ENCODE results near the gene WDR76. TPM values are rescaled to one million over a fixed set of nuclear protein-coding genes. Genes with fewer than 3 reads are reported as not detected.

Gene WDR76
- total and polyA plus RNA-seq, 12 donors, result 0.74 to 8.2 (median 2.0) TPM

- no peak for DNase-seq
- Histone ChIP-seq H3K36me3 (replicated peaks in 1 of 2) (peaks cover 0 to 11% of the 10 kb centered on the region in 2 donors), H3K4me3 (no peak overlapping the region), H3K9me3 (replicated peaks in 1 of 3) (no peaks in the 10 kb centered on the region), H3K27me3 (no peaks in the 10 kb centered on the region), H3K4me1 (replicated peaks in 1 of 2) (peaks cover 13% of the 10 kb centered on the region in 2 donors), H3K27ac (no peak overlapping the region)
- intact Hi-C loops (cut with DNase I), result no loop called here
- TF ChIP-seq POLR2A (IDR thresholded peaks at IDR 0.05), result no peak
- no peak for TF ChIP-seq CTCF (IDR thresholded peaks at IDR 0.05)
- 95 to 98% (median 97%) methylated on average over 3 of the region's 3 CpGs for WGBS, 4 donors
These were observed 37.4 kb upstream of the WDR76 start for GRCh38 chr15:43789409-43789808.

- peak; percentile 98 to 100 for TF ChIP-seq POLR2A (IDR thresholded peaks at IDR 0.05)
- TF ChIP-seq CTCF (IDR thresholded peaks at IDR 0.05), result no peak
- Histone ChIP-seq H3K4me3 (peak within 1 kb of the TSS; percentile 61 to 89 (median 74)), H3K9me3 (replicated peaks in 1 of 3) (no peaks in the 10 kb centered on the region), H3K27me3 (no peaks in the 10 kb centered on the region), H3K36me3 (replicated peaks in 1 of 2) (peaks cover 0 to 38% of the 10 kb centered on the region in 2 donors), H3K27ac (peak within 1 kb of the TSS; percentile 89 to 98 (median 96)), H3K4me1 (replicated peaks in 1 of 2) (peaks cover 20 to 39% of the 10 kb centered on the region in 2 donors)
- DNase-seq, result peak; percentile 100
- 0% methylated on average over 19 to 66 of the region's 66 CpGs for WGBS, 4 donors
- intact Hi-C loops (cut with DNase I), result no loop called here
These were observed 34.6 kb upstream of the WDR76 start, which contains the start of gene SERF2 for GRCh38 chr15:43791993-43792760. TSS of gene SERF2 (plus strand) at chr15:43792320. CDS start at chr15:43792377, 57 bp downstream.

- H3K9me3 ChIP-seq (replicated peaks in 1 of 3), result no peaks in the 10 kb centered on the region
- H3K27ac ChIP-seq, result peak overlapping the region; percentile 89 to 98 (median 96)
- intact Hi-C loops (cut with DNase I), result no loop called here
- H3K4me1 ChIP-seq (replicated peaks in 1 of 2), result peaks cover 20 to 41% of the 10 kb centered on the region in 2 donors
- peaks cover 0 to 44% of the 10 kb centered on the region in 2 donors for H3K36me3 ChIP-seq (replicated peaks in 1 of 2)
- DNase-seq, result peak; percentile 50 to 78 (median 67)
- peak overlapping the region; percentile 6 to 89 (median 74) for H3K4me3 ChIP-seq
- peak in 3 of 6 experiments; percentile 14 to 31 (median 22) for TF ChIP-seq CTCF (IDR thresholded peaks at IDR 0.05)
- peak; percentile 25 to 54 for TF ChIP-seq POLR2A (IDR thresholded peaks at IDR 0.05)
- WGBS, 4 donors, result 0 to 1% (median 1%) methylated on average over 33 of the region's 33 CpGs
- no peaks in the 10 kb centered on the region for H3K27me3 ChIP-seq
These were observed 33.9 kb upstream of the WDR76 start for GRCh38 chr15:43792761-43793476.

- TF ChIP-seq CTCF (IDR thresholded peaks at IDR 0.05) (no peak), POLR2A (IDR thresholded peaks at IDR 0.05) (no peak)
- Histone ChIP-seq H3K27me3 (no peaks in the 10 kb centered on the region), H3K4me1 (replicated peaks in 1 of 2) (peaks cover 20 to 48% of the 10 kb centered on the region in 2 donors), H3K27ac (peak overlapping the region; percentile 89 to 98 (median 96)), H3K36me3 (replicated peaks in 1 of 2) (peaks cover 0 to 49% of the 10 kb centered on the region in 2 donors), H3K4me3 (peak overlapping the region in 1 of 4 donors; percentile 70), H3K9me3 (replicated peaks in 1 of 3) (no peaks in the 10 kb centered on the region)
- 61 to 77% (median 73%) methylated on average over 10 of the region's 10 CpGs for WGBS, 4 donors
- peak in 1 of 7 donors; percentile 40 for DNase-seq
- intact Hi-C loops (cut with DNase I), result no loop called here
These were observed 33.2 kb upstream of the WDR76 start for GRCh38 chr15:43793647-43794046.

Data from adrenal gland (tissue), 12 donors.